8988T (cell line): ENCODE results near the gene ACHE.
A peak's percentile ranks its signal among the peaks of the same experiment; 100 is the strongest.

ENCODE experiments used
- DNase-seq: peaks from one replicate; pipeline ENCODE4 v3.0.0; 2011

Gene ACHE

GRCh38 chr7:100884736-100885439 is 10.8 kb downstream of the ACHE start:
- no peak for DNase-seq

- DNase-seq = no peak
Observed at GRCh38 chr7:100882785-100883526, 12.7 kb downstream of the ACHE start.

- no peak for DNase-seq
Observed at GRCh38 chr7:100882201-100882600, 13.5 kb downstream of the ACHE start.

- no peak for DNase-seq
Observed at GRCh38 chr7:100881136-100881535, 14.6 kb downstream of the ACHE start.

GRCh38 chr7:100880645-100881044 is 15.0 kb downstream of the ACHE start:
- DNase-seq = no peak

- no peak for DNase-seq
Observed at GRCh38 chr7:100879685-100880261, 15.9 kb downstream of the ACHE start.

GRCh38 chr7:100878685-100879084 is 17.0 kb downstream of the ACHE start:
- DNase-seq = no peak

- no peak for DNase-seq
Observed at GRCh38 chr7:100878013-100878412, 17.7 kb downstream of the ACHE start.

GRCh38 chr7:100875356-100875751 is 20.3 kb downstream of the ACHE start:
- DNase-seq = no peak

GRCh38 chr7:100874577-100875355 is 20.9 kb downstream of the ACHE start, which contains the start of gene SRRT:
TSS of gene SRRT (plus strand) at chr7:100875103. CDS start at chr7:100875591, 488 bp downstream.
- DNase-seq = peak; percentile 79

GRCh38 chr7:100874300-100874576 is 21.4 kb downstream of the ACHE start:
- DNase-seq = no peak

- no peak for DNase-seq
Observed at GRCh38 chr7:100873599-100874299, 21.9 kb downstream of the ACHE start.

- DNase-seq = no peak
Observed at GRCh38 chr7:100867776-100868485, 27.8 kb downstream of the ACHE start.

- peak; percentile 79 for DNase-seq
Observed at GRCh38 chr7:100867040-100867775, 28.5 kb downstream of the ACHE start, which contains the start of gene TRIP6. TSS of gene TRIP6 (plus strand) at chr7:100867387. CDS start at chr7:100867498, 111 bp downstream.

GRCh38 chr7:100866729-100867039 is 29.0 kb downstream of the ACHE start:
- no peak for DNase-seq

GRCh38 chr7:100865938-100866728 is 29.6 kb downstream of the ACHE start:
- no peak for DNase-seq

- peak; percentile 60 for DNase-seq
Observed at GRCh38 chr7:100865372-100865911, 30.2 kb downstream of the ACHE start.

- no peak for DNase-seq
Observed at GRCh38 chr7:100864263-100864845, 31.3 kb downstream of the ACHE start.

GRCh38 chr7:100863406-100863950 is 32.2 kb downstream of the ACHE start:
- DNase-seq = no peak

- DNase-seq = no peak
Observed at GRCh38 chr7:100861616-100861985, 34.1 kb downstream of the ACHE start.
